ENCODE results near the gene OASL. TPM values are rescaled to one million over a fixed set of nuclear protein-coding genes. Genes with fewer than 3 reads are reported as not detected.
A peak's percentile ranks its signal among the peaks of the same experiment; 100 is the strongest.

Gene OASL
- total and polyA plus RNA-seq, 2 experiments from 2014 or later: 0.27 to 0.47 TPM

DNA sequence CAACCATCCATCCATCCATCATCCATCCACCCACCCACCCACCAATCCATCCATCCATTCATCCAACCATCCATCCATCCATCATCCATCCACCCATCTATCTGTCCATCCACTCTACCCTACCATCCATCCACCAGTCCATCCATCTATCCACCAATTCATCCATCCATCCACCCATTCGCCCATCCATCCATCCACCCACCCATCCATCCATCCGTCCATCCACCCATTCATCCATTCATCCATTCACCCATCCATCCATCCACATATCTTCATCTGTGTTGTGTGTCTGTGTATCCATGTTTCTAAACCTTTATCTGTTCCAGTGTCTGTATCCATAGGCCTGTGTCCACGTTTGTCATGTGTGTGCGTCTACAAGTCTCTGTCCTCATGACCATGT lies 50.8 kb downstream of the OASL start:
- Histone ChIP-seq H3K4me2 (no peak overlapping the region), H3K4me1 (ENCODE audit: insufficient read depth) (peaks cover 14% of the 10 kb centered on the region), H3K79me2 (peaks cover 8% of the 10 kb centered on the region), H3K27me3 (no peaks in the 10 kb centered on the region), H4K20me1 (ENCODE audit: insufficient read depth, poor library complexity, severe bottlenecking) (no peaks in the 10 kb centered on the region), H3K27ac (no peak overlapping the region), H3K36me3 (replicated peaks; ENCODE audit: insufficient read depth, low read depth) (no peaks in the 10 kb centered on the region), H3K4me3 (no peak overlapping the region), H3K9me2 (replicated peaks; ENCODE audit: insufficient read depth) (no peaks in the 10 kb centered on the region), H3K9me3 (ENCODE audit: low read depth) (no peaks in the 10 kb centered on the region), H2AFZ (no peak overlapping the region)
- no peak for DNase-seq (ENCODE audit: low spot score)
- 96% methylated on average over 4 of the region's 4 CpGs for WGBS (ENCODE audit: low lambda C conversion rate, missing lambda C conversion rate)
- no peak for TF ChIP-seq EZH2 (IDR thresholded peaks at IDR 0.05; ENCODE audit: borderline replicate concordance)
- TF ChIP-seq, protein P1, sequence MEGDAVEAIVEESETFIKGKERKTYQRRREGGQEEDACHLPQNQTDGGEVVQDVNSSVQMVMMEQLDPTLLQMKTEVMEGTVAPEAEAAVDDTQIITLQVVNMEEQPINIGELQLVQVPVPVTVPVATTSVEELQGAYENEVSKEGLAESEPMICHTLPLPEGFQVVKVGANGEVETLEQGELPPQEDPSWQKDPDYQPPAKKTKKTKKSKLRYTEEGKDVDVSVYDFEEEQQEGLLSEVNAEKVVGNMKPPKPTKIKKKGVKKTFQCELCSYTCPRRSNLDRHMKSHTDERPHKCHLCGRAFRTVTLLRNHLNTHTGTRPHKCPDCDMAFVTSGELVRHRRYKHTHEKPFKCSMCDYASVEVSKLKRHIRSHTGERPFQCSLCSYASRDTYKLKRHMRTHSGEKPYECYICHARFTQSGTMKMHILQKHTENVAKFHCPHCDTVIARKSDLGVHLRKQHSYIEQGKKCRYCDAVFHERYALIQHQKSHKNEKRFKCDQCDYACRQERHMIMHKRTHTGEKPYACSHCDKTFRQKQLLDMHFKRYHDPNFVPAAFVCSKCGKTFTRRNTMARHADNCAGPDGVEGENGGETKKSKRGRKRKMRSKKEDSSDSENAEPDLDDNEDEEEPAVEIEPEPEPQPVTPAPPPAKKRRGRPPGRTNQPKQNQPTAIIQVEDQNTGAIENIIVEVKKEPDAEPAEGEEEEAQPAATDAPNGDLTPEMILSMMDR (IDR thresholded peaks at IDR 0.05; ENCODE audit: poor library complexity): no peak
- TF ChIP-seq EZH2phosphoT487 (IDR thresholded peaks at IDR 0.05; ENCODE audit: low read depth, severe bottlenecking, unreplicated experiment): no peak

DNA sequence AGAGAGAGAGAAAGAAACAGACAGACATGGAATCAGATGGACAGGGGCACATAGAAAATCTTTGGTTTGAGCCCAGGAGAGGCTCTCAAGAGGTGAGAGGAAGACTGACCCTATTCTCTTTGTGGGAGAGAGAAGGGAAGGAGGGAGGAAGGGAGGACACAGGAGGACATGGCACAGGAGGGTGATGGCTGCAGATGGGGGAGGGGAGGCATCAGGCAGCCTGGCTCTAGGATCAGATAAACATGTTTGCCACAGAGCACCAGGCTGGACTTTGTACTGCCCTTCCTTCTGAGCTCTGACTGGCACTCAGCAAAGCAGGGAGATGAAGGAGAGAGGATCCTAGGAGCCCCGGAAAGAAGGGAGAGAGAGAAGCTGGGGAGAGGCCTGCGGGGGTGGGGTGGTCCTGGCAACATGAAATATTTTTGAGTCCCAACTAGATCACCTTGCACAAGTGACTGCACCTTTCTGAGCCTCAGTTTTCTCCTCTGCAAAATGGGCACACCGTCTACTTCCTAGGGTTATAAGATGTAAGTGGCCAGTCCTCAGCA lies 54.6 kb downstream of the OASL start:
- H3K4me1 ChIP-seq (ENCODE audit: insufficient read depth): peaks cover 17% of the 10 kb centered on the region
- H4K20me1 ChIP-seq (ENCODE audit: insufficient read depth, poor library complexity, severe bottlenecking): no peaks in the 10 kb centered on the region
- H2AFZ ChIP-seq: no peak overlapping the region
- TF ChIP-seq, protein P1 (IDR thresholded peaks at IDR 0.05; ENCODE audit: poor library complexity): no peak
- TF ChIP-seq EZH2phosphoT487 (IDR thresholded peaks at IDR 0.05; ENCODE audit: low read depth, severe bottlenecking, unreplicated experiment) (no peak), EZH2 (IDR thresholded peaks at IDR 0.05; ENCODE audit: borderline replicate concordance) (no peak)
- 60% methylated on average over 3 of the region's 3 CpGs for WGBS (ENCODE audit: low lambda C conversion rate, missing lambda C conversion rate)
- H3K4me3 ChIP-seq: no peak overlapping the region
- no peaks in the 10 kb centered on the region for H3K27me3 ChIP-seq
- peaks cover 28% of the 10 kb centered on the region for H3K79me2 ChIP-seq
- H3K27ac ChIP-seq: peak overlapping the region; percentile 92
- H3K36me3 ChIP-seq (replicated peaks; ENCODE audit: insufficient read depth, low read depth): no peaks in the 10 kb centered on the region
- H3K9me3 ChIP-seq (ENCODE audit: low read depth): no peaks in the 10 kb centered on the region
- DNase-seq (ENCODE audit: low spot score): peak; percentile 81
- H3K9me2 ChIP-seq (replicated peaks; ENCODE audit: insufficient read depth): no peaks in the 10 kb centered on the region
- peak overlapping the region; percentile 66 for H3K4me2 ChIP-seq

DNA sequence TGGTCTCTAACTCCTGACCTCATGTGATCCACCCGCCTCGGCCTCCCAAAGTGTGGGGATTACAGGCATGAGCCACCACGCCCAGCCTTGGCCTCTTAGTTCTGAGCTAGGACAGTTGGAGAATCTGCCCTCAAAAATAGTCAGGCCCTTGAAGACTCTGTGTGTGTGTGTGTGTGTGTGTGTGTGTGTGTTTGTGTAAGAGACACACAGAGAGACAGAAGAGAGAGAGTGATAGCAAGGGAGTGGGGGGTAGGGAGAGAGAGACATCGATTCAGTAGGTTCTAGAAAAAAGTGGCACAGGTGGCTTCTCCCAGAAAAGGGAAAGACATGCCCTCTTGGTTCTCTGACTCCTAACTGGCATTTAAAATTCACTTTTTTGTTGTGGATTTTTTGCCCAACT lies 55.3 kb downstream of the OASL start:
- H3K4me2 ChIP-seq: peak overlapping the region; percentile 66
- no peak overlapping the region for H3K4me3 ChIP-seq
- no peaks in the 10 kb centered on the region for H3K36me3 ChIP-seq (replicated peaks; ENCODE audit: insufficient read depth, low read depth)
- H2AFZ ChIP-seq: no peak overlapping the region
- peaks cover 34% of the 10 kb centered on the region for H3K79me2 ChIP-seq
- no peak for DNase-seq (ENCODE audit: low spot score)
- TF ChIP-seq EZH2 (IDR thresholded peaks at IDR 0.05; ENCODE audit: borderline replicate concordance) (no peak), EZH2phosphoT487 (IDR thresholded peaks at IDR 0.05; ENCODE audit: low read depth, severe bottlenecking, unreplicated experiment) (no peak)
- TF ChIP-seq, protein P1 (IDR thresholded peaks at IDR 0.05; ENCODE audit: poor library complexity): no peak
- 66% methylated on average over 4 of the region's 4 CpGs for WGBS (ENCODE audit: low lambda C conversion rate, missing lambda C conversion rate)
- H3K4me1 ChIP-seq (ENCODE audit: insufficient read depth): peaks cover 17% of the 10 kb centered on the region
- H4K20me1 ChIP-seq (ENCODE audit: insufficient read depth, poor library complexity, severe bottlenecking): no peaks in the 10 kb centered on the region
- H3K27ac ChIP-seq: peak overlapping the region; percentile 92
- no peaks in the 10 kb centered on the region for H3K9me2 ChIP-seq (replicated peaks; ENCODE audit: insufficient read depth)
- H3K9me3 ChIP-seq (ENCODE audit: low read depth): no peaks in the 10 kb centered on the region
- no peaks in the 10 kb centered on the region for H3K27me3 ChIP-seq
